ENCODE data around the gene MYO18A.

MYO18A gene

DNA sequence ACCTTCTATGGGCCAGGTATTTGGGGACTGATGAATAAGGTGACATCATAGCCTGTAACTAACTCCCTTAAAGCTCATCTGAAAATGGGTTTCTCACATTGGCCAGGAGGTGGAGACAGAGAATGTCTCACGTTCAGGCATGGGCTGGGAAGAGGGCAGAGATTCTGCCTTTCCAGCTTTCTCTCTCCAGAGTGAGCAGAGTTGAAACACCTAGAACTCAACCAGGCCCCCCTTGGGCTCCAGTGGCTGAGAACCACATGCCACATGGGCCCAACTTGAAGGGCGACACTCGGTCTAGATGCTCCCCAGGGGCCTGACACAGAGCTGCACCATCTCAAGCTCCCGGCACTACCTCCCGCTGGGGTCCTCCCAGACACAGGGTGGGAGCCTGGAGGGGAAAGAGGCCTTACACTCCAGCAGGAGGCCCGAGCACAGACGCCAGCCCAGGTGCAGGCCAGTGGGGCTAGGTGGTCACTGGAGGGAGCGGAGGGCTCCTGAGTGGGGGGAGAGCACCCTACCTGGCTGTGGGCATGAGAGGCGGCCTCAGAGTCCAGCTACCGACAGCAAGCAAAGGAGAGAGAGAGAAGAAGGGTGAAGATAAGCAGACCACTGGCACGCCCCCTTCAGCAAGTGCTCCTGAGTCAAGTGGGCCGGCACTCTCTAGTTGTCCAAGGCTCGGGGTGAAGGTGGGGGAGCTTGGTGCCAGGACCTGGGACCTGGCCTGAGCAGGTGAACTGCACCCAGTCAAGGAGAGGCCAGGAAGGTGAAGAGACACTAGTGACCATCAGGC lies 55.9 kb downstream of the MYO18A start:
- no peak for DNase-seq (ENCODE audit: low read depth)

DNA sequence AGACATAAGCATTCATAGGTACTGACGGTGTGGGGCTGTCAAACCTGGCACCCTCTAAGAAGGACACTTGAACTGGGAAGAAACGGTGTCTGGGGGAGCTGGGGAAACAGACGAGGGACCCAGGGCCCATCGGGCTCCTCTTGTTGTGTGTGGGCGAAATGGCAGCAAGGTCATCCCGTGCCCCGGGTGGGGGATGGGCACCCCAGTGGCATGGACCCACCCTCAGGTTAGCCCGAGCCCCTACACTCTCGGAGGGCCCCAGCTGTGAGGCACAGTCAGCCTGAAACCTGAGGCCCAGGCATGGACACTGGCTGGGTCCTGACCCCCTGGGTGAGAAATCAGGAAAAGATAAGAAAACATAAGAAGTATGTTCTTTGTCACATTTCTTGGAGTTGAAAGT lies 57.1 kb downstream of the MYO18A start:
- DNase-seq (ENCODE audit: low read depth) = no peak

DNA sequence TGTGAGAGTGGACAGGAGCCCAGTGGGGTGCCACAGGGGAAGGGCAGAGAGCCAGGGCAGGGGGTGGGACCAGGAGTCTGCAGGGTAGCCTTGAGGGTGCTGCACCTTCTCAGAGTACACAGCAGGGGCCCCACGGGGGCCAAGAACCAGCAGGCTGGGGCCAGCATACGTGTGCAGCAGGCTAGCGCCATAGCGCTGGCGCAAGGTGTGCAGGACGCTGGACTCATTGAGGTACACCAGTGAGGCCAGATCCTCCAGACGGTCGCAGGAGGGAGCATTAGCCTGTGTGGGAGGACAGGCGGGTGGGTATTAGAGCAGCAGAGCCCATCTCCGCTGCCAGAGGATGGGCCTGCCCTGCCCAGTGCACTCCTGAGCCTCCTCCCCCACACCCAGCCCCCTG lies 58.8 kb downstream of the MYO18A start:
- no peak for DNase-seq (ENCODE audit: low read depth)

GRCh38 chr17:29120433-29120832 lies 59.8 kb downstream of the MYO18A start:
- DNase-seq (ENCODE audit: low read depth) = no peak

GRCh38 chr17:29119265-29119664 lies 60.9 kb downstream of the MYO18A start:
- DNase-seq (ENCODE audit: low read depth) = no peak

DNA sequence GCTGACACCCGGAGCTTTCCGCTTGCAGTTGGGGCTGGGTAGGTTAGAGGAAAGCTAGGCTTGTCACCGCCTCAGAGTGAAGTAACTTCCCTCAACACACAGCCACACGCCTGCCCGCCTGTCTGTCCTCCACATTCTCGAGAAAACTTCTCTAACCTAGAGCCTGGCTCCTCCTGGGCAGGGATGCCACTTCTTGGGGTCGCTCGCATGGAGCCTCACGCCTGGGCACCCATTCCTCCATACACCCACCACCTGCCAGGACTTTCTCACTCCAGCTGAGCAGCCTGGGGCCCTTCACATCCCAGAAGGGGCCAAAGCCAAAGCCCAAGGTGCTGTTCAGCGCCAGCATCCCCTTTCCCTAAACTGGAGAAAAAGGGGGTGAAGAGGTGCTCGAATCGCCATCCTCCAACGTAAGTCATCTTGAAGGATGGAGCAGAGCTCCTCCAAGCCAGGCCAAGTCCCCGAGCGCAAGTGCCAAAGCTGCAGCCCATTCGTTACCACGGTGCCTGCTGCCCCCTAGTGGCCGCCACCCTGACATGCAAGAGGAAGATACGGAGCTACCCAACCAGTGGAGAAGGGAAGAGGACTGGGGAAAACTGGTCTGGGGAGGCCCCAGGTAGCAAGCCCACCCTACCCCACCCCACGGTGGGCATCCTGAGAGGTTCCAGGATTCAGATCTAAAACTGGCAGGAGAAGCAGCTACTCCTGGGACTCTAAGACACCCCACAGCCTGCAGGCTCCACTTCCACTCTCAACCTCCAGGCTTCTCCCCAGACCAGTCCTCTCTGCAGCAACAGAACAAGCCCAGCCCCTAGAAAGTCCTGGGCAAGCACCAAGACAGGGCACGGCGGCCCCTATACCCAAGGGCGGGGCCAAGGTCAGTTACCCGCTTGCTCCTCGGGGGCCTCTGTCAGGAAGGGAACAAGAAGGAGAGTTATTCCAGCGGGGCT lies 63.1 kb downstream of the MYO18A start:
- peak; percentile 62 for DNase-seq (ENCODE audit: low read depth)

DNA sequence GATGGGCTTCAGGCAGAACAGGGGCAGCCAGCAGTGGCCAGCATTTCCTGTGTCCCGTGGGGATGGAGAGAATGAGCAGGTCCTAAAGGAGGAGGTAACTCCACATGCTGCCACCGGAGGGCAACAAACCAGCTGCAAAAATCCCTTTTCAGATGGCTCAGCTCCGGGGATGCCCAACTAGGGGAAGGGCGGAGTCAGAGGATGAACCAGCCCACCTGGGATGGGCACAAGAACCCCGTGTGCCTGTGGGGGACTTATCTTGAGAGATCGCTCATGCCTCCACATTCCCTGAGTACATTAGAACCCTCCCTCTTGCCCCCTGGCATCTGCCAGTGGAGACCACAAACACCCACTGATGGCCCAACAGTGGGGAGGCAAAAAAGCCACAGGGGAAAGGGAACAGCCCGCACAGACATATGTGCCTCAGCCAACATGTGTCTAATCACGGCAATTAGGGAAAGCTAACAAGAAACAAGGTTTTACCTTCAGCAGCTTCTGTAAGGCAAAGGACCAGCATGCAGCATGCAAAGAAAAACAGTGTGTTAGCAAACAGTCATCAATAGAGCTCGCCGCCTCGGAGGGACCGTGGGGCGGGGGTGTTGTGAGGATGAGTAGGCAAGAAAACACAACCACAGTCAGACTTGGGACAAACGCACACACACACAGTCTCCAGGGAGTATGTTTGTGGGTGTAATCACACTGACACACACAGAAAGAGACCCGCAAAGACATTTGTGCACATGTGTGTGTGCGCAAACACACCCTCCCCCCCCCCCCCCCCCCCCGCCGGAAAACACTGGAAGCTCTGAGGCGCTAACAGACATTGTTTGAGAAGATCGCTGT lies 64.0 kb downstream of the MYO18A start:
- peak; percentile 6 for DNase-seq (ENCODE audit: low read depth)

DNA sequence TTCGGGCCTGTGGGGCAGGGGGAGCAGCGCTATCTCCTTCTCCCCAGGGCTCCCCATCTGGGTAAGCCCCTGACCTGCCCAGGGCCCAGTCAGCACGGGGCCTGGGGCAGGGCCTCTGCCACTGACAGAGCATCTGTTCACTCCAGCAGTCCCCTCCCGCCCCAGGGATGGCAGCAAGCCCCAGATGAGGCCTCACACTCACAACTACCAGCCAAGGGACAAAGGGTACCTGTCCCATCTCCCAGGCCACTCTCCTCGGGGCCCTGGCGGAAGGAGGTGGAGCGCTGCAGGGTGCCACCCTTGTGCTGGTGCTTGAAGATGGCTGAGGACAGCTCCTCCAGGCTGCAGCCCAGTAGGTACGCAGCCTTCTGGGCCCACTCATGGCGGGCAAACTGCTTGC lies 64.8 kb downstream of the MYO18A start:
- no peak for DNase-seq (ENCODE audit: low read depth)

DNA sequence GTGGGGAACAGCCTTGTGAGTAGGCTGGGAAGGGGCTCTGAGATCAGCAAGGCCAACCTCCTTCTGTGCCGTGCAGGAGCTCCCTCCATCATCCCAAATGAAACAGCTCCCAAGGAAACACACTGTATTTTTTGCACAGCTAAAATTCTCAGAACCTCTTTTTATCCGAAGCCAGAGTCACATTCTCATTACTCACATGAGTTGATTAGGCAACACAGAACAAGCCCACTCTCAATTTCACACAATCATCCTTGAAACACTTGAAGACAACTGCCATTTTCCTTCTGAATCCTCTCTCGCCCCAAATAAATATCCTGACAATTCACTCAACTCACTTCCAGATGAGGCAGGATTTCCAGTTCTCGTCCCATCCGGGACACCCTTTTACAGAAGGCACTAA lies 66.1 kb downstream of the MYO18A start:
- no peak for DNase-seq (ENCODE audit: low read depth)

GRCh38 chr17:29113334-29113733 lies 66.9 kb downstream of the MYO18A start:
- no peak for DNase-seq (ENCODE audit: low read depth)

- DNase-seq (ENCODE audit: low read depth) = no peak
These were observed 67.4 kb downstream of the MYO18A start for GRCh38 chr17:29112771-29113295.

- DNase-seq (ENCODE audit: low read depth) = peak; percentile 72
These were observed 68.2 kb downstream of the MYO18A start for GRCh38 chr17:29111816-29112499.

DNA sequence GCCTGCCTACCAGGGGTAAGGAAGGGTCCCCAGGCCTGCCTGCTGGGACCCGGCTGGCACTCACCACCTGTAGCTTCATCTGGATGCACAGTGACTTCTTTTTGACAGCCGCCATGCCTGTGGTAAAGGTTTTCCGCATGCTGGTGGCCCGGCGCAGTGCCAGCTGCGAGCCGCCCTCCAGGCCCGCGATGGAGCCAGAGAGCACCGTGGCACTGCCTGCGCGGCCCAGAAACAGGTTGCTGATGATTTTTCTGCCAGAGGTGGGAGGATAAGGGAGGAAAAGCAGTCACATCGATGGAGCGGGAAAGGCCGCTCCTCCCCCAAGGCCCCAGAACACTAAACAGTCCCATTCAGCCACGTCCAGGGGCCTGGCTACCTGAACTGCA lies 69.8 kb downstream of the MYO18A start:
- no peak for DNase-seq (ENCODE audit: low read depth)

GRCh38 chr17:29109477-29110371 lies 70.5 kb downstream of the MYO18A start:
- DNase-seq (ENCODE audit: low read depth) = no peak

GRCh38 chr17:29108823-29109476 lies 71.2 kb downstream of the MYO18A start:
- no peak for DNase-seq (ENCODE audit: low read depth)

DNA sequence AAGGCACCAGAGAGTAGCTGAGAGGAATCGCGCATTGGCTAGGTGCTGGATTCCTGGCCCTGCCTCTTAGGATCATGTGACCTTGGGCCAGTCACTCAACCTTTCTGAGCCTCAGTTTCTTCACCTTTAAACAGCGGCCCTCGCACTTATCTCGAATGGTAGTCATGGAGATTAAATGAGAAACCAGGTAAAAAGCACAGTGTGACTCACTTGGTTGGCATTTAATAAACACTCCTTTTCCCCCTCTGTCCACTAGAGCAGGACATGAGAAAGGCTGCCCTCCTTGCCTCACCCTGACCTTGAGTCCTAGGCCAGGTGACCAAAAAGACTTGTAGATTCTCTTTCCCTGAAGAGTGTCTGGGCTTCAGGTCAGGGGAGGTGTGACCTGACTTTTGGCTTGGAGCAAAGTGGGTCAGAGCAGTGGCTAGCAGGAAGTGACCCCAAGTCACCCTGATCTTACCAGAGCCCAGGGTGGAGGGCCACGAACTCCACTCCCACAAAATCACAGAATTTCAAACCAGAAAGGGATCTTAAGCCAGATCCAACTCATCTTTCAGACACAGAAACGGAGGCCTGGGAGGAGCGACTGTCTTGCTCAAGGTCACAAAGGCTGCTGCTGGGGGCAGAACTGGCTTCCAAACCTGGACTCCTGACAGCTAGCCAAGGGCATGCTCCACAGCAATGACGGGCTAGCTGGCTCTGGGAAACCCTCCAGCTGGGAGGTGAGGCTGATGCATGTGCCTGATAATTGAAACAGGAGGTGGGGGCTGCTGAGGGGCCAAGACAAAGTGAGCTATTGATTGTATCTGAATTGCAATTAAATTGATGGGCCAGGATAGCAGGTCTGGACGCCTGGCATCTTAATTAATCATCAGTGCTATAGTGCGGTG lies 72.0 kb downstream of the MYO18A start:
- DNase-seq (ENCODE audit: low read depth) = no peak

DNA sequence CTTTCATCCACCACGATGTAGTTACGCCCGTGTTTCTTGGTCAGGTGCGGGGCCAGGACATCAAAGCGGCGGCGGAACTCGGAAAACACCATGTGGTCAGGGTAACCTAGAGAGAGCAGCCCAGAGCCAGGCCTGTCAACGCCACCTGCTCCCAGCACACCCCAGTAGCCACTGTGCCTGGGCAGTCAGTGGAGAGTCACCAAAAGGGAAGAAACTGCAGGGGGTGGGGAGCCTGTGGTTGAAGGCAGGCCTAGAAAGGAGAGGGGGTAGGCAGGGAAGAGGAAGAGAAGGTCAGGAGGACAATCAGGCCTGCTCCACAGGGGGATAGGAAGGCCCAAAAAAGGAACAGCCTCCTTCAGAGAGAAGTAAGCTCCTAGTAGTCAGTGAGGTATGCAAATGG lies 73.1 kb downstream of the MYO18A start:
- no peak for DNase-seq (ENCODE audit: low read depth)

- DNase-seq (ENCODE audit: low read depth) = no peak
These were observed 76.9 kb downstream of the MYO18A start for GRCh38 chr17:29103341-29103740.

GRCh38 chr17:29102741-29103181 lies 77.4 kb downstream of the MYO18A start:
- DNase-seq (ENCODE audit: low read depth) = no peak

All from stimulated activated CD8-positive, alpha-beta memory T cell treated with anti-CD3 and anti-CD28 coated beads, Interleukin-7, amount 100 ng/mL, for 24 hours (primary cell).